H9 (cell line): ENCODE data around the gene ACAD8. TPM values are rescaled to one million over a fixed set of nuclear protein-coding genes. Genes with fewer than 3 reads are reported as not detected.

Experiments used
- DNase-seq: peaks from one replicate; pipeline ENCODE4 v3.0.0-alpha.2; 2017
- H2AFZ ChIP-seq: one replicate; pipeline ENCODE4 v1.6.1; 2013; ENCODE audit warnings: mild to moderate bottlenecking, low read length, control low read depth, moderate library complexity
- H2AK5ac ChIP-seq: 2 replicates; pipeline ENCODE4 v1.6.1; 2013; ENCODE audit warnings: low read length, control low read depth, mixed read lengths; ENCODE audit not compliant: insufficient read length
- H2BK120ac ChIP-seq: one replicate; pipeline ENCODE4 v1.6.1; 2013; ENCODE audit warnings: low read depth, mild to moderate bottlenecking, low read length, control low read depth, inconsistent platforms; ENCODE audit not compliant: poor library complexity, severe bottlenecking
- H2BK12ac ChIP-seq: 2 replicates; pipeline ENCODE4 v1.6.1; 2013; ENCODE audit warnings: low read length, control low read depth, mixed read lengths, low read depth; ENCODE audit not compliant: insufficient read length
- H2BK15ac ChIP-seq: 2 replicates; pipeline ENCODE4 v1.6.1; 2013; ENCODE audit warnings: low read depth, low read length, control low read depth
- H2BK20ac ChIP-seq: one replicate; pipeline ENCODE4 v1.6.1; 2013; ENCODE audit warnings: low read depth, mild to moderate bottlenecking, low read length, control low read depth, inconsistent platforms; ENCODE audit not compliant: poor library complexity, severe bottlenecking
- H2BK5ac ChIP-seq: 2 replicates; pipeline ENCODE4 v1.6.1; 2013; ENCODE audit warnings: low read length, control low read depth, mixed read lengths; ENCODE audit not compliant: insufficient read length
- H3K14ac ChIP-seq: 2 replicates; pipeline ENCODE4 v1.6.1; 2013; ENCODE audit warnings: low read length, control low read depth; ENCODE audit not compliant: insufficient read depth
- H3K18ac ChIP-seq: 2 replicates; pipeline ENCODE4 v1.6.1; 2013; ENCODE audit warnings: low read depth, mild to moderate bottlenecking, mixed read lengths, low read length, control low read depth; ENCODE audit not compliant: insufficient read length
- H3K23ac ChIP-seq: 2 replicates; pipeline ENCODE4 v1.6.1; 2013; ENCODE audit warnings: low read length, control low read depth, mixed read lengths, low read depth; ENCODE audit not compliant: insufficient read length
- H3K23me2 ChIP-seq: 2 replicates; pipeline ENCODE4 v1.6.1; 2013; ENCODE audit warnings: low read depth, mild to moderate bottlenecking, mixed read lengths, low read length, control low read depth; ENCODE audit not compliant: insufficient read length, poor library complexity, severe bottlenecking
- H3K27ac ChIP-seq: 2 replicates; pipeline ENCODE4 v1.5.1; 2013; ENCODE audit warnings: low read length, control low read depth, mixed read lengths, low read depth; ENCODE audit not compliant: insufficient read length
- H3K27me3 ChIP-seq: 2 replicates; pipeline ENCODE4 v1.6.1; 2013; ENCODE audit warnings: low read length, control low read depth, inconsistent platforms; ENCODE audit not compliant: insufficient read depth
- H3K4ac ChIP-seq: 2 replicates; pipeline ENCODE4 v1.6.1; 2013; ENCODE audit warnings: low read depth, mild to moderate bottlenecking, control low read depth, inconsistent platforms, low read length, moderate library complexity
- H3K4me1 ChIP-seq: 2 replicates; pipeline ENCODE4 v1.6.1; 2013; ENCODE audit warnings: low read length, control low read depth, inconsistent platforms; ENCODE audit not compliant: insufficient read depth
- H3K4me2 ChIP-seq: 2 replicates; pipeline ENCODE4 v1.6.1; 2013; ENCODE audit warnings: low read length, control low read depth, mixed read lengths; ENCODE audit not compliant: insufficient read length, insufficient read depth
- H3K56ac ChIP-seq: 2 replicates; pipeline ENCODE4 v1.6.1; 2013; ENCODE audit warnings: low read depth, mild to moderate bottlenecking, mixed read lengths, low read length, control low read depth; ENCODE audit not compliant: insufficient read length
- H3K79me1 ChIP-seq: 2 replicates; pipeline ENCODE4 v1.6.1; 2013; ENCODE audit warnings: low read depth, mild to moderate bottlenecking, moderate library complexity, low read length, control low read depth, inconsistent platforms; ENCODE audit not compliant: insufficient read depth, poor library complexity, severe bottlenecking
- H3K79me2 ChIP-seq: 2 replicates; pipeline ENCODE4 v1.6.1; 2013; ENCODE audit warnings: low read length, control low read depth, inconsistent platforms; ENCODE audit not compliant: insufficient read depth
- H3K9ac ChIP-seq: 2 replicates; pipeline ENCODE4 v1.6.1; 2013; ENCODE audit warnings: low read length, control low read depth, mixed read lengths; ENCODE audit not compliant: insufficient read length; ENCODE audit errors: extremely low read depth
- H3K9me3 ChIP-seq: one replicate; pipeline ENCODE4 v1.6.1; 2013; ENCODE audit warnings: low read depth, low read length, inconsistent platforms; ENCODE audit not compliant: control insufficient read depth
- H3T11ph ChIP-seq: one replicate; pipeline ENCODE4 v1.6.1; 2013; ENCODE audit warnings: mild to moderate bottlenecking, low read length, control low read depth, inconsistent platforms
- H4K20me1 ChIP-seq: one replicate; pipeline ENCODE4 v1.6.1; 2013; ENCODE audit not compliant: control insufficient read depth, insufficient read length, insufficient read depth
- H4K5ac ChIP-seq: 2 replicates; pipeline ENCODE4 v1.6.1; 2013; ENCODE audit warnings: low read depth, mild to moderate bottlenecking, mixed read lengths, low read length, control low read depth; ENCODE audit not compliant: insufficient read length
- H4K8ac ChIP-seq: replicated peaks from 2 replicates; pipeline ENCODE4 v1.6.1; 2013; ENCODE audit warnings: low read length, control low read depth, mixed read lengths, low read depth; ENCODE audit not compliant: insufficient read length
- H4K91ac ChIP-seq: 2 replicates; pipeline ENCODE4 v1.6.1; 2013; ENCODE audit warnings: low read depth, mild to moderate bottlenecking, moderate library complexity, mixed read lengths, low read length, control low read depth; ENCODE audit not compliant: insufficient read length
- H3K27ac Mint-ChIP-seq, 3 experiments: 2 replicates in 2 of 3; 3 replicates in 1 of 3; pipeline ENCODE4 v1.8.0; 2020 to 2021; ENCODE audit warnings: mixed read lengths in 3 of 3, mild to moderate bottlenecking in 1 of 3, moderate library complexity in 1 of 3
- H3K27me3 Mint-ChIP-seq: 2 replicates; pipeline ENCODE4 v1.8.0; 2021; ENCODE audit warnings: low read depth, mild to moderate bottlenecking, moderate library complexity, mixed read lengths
- H3K36me3 Mint-ChIP-seq, 3 experiments: 2 replicates in 2 of 3; 3 replicates in 1 of 3; pipeline ENCODE4 v1.8.0; 2020 to 2021; ENCODE audit warnings: low read depth in 3 of 3, mixed read lengths in 3 of 3; ENCODE audit not compliant: insufficient read depth in 1 of 3
- H3K4me1 Mint-ChIP-seq, 2 experiments: 2 replicates each; pipeline ENCODE4 v1.8.0; 2020; ENCODE audit warnings: mixed read lengths in 2 of 2
- H3K4me3 Mint-ChIP-seq, 2 experiments: 2 replicates in 1 of 2; 3 replicates in 1 of 2; pipeline ENCODE4 v1.8.0; 2020 to 2021; ENCODE audit warnings: mild to moderate bottlenecking in 2 of 2, mixed read lengths in 2 of 2, moderate library complexity in 1 of 2
- H3K9me3 Mint-ChIP-seq, 2 experiments: 2 replicates in 1 of 2; 3 replicates in 1 of 2; pipeline ENCODE4 v1.8.0; 2020; ENCODE audit warnings: mild to moderate bottlenecking in 2 of 2, mixed read lengths in 2 of 2, moderate library complexity in 1 of 2
- CTCF ChIP-seq: fragments of 200-600 bp; sonication (generic); conservative IDR thresholded peaks from 3 replicates; pipeline ENCODE4 v1.8.0; 2021; ENCODE audit warnings: antibody characterized with exemption, mild to moderate bottlenecking
- WGBS: extraction: QIAGEN DNeasy Blood & Tissue Kit; methylation state at CpG from one replicate; pipeline ENCODE4 v1.1.7; 2013; ENCODE audit warnings: missing lambda C conversion rate, low lambda C conversion rate, mixed read lengths; ENCODE audit not compliant: insufficient read length; ENCODE audit errors: extremely low coverage; 5-methylcytosine and 5-hydroxymethylcytosine counted together
- total RNA-seq: library from RNA; stranded (reverse); gene quantifications from 2 replicates; pipeline ENCODE4 v1.2.1, GENCODE V29; 2021

The ACAD8 gene
- total RNA-seq, 1 experiment from 2014 or later, result 46.8 TPM

DNA sequence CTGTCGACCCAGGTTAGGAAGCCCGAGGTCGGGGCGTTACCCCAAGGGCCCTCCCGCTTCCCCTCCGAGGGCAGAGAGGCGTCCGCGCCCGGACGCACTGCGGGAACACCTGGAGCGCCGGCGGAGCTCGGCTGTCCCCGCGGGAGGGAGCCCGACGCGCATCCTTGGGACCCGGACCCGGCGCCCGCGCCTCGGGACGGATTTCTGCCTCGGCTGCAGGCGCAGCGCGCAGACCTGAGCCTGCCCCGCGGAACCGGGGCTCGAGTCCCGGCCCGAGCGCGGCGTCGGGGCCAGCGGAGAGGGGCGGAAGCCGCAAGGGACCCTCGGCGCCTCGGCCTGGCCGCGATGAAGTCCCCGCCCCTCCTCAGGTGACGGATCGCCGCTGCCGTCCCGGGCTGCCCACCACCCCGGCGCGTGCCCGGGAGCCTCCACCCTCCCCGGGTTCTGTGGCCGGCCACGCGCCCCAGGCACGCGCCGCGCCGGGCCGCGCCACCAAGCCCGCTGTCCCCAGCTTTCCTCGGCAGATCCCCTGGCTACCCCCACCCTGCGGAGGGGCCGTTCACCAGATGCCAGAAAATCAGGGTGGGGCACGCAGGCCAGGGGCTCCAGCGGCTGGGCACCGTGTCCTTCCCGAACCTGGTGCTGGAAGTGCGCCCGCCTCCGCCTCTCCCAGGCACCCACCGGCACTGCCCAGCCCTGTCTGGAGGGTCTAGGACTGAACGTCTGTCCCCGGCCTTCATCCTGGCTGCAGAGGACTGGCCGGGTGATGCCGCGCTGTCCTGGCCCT is 23.2 kb downstream of the ACAD8 start:
- H3K36me3 Mint-ChIP-seq, result peaks cover 7 to 12% (median 8%) of the 10 kb centered on the region in 3 experiments; a peak in 6 of 7 replicates
- Histone ChIP-seq H3K18ac (no peak overlapping the region), H2BK120ac (no peak overlapping the region), H4K5ac (no peak overlapping the region), H2BK12ac (no peak overlapping the region), H3K9me3 (no peaks in the 10 kb centered on the region), H3K4me1 (peaks cover 7% of the 10 kb centered on the region; the same call in 1 of the 2 replicates), H3K79me1 (no peaks in the 10 kb centered on the region), H4K91ac (no peak overlapping the region), H3K23me2 (peaks cover 21% of the 10 kb centered on the region), H4K20me1 (no peaks in the 10 kb centered on the region), H2AFZ (no peak overlapping the region), H2BK20ac (no peak overlapping the region), H3K4me2 (peak overlapping the region; percentile 86), H3T11ph (no peak overlapping the region), H3K56ac (no peak overlapping the region), H3K9ac (no peak overlapping the region), H4K8ac (no peak overlapping the region), H3K27ac (no peak overlapping the region), H3K14ac (no peak overlapping the region), H3K79me2 (peaks cover 8% of the 10 kb centered on the region; the same call in 1 of the 2 replicates), H3K27me3 (no peaks in the 10 kb centered on the region), H3K23ac (no peak overlapping the region), H2BK5ac (no peak overlapping the region), H2AK5ac (no peak overlapping the region), H2BK15ac (no peak overlapping the region), H3K4ac (no peak overlapping the region)
- no CpG with 5 or more reads among the region's 88 CpGs for WGBS
- H3K27me3 Mint-ChIP-seq, result peaks cover 15% of the 10 kb centered on the region
- H3K4me3 Mint-ChIP-seq, result peak overlapping the region; percentile 96 to 99
- H3K4me1 Mint-ChIP-seq, result peaks cover 35 to 43% of the 10 kb centered on the region in 2 experiments
- TF ChIP-seq CTCF, result no peak; the same call in 2 of the 3 replicates
- peak; percentile 58 for DNase-seq
- peak overlapping the region in 1 of 3 experiments; percentile 98; a peak in 1 of 7 replicates for H3K27ac Mint-ChIP-seq
- peaks cover 0 to 4% of the 10 kb centered on the region in 2 experiments; a peak in 3 of 5 replicates for H3K9me3 Mint-ChIP-seq
